ENCODE measurements around the gene AGAP1. TPM values are rescaled to one million over a fixed set of nuclear protein-coding genes. Genes with fewer than 3 reads are reported as not detected.
"Not testable (repeated sequence)": the region's sequence is repeated elsewhere in the genome, so short reads cannot be mapped to it uniquely, and the experiment has no call there.

The AGAP1 gene
- polyA plus RNA-seq, 1 donor from 2014 or later, result 17.4 TPM

GRCh38 chr2:236137066-236137465, 643.2 kb downstream of the AGAP1 start:
- Histone ChIP-seq H3K4me2 (ENCODE audit: low read length) (no peak overlapping the region), H3K27me3 (ENCODE audit: insufficient read depth, low read depth, low read length) (no peaks in the 10 kb centered on the region), H3F3A (ENCODE audit: insufficient read depth, low read length, poor library complexity, severe bottlenecking) (no peaks in the 10 kb centered on the region), H3K9me3 (ENCODE audit: low read length) (no peaks in the 10 kb centered on the region), H3K79me2 (replicated peaks; ENCODE audit: insufficient read depth, low read length) (no peaks in the 10 kb centered on the region), H2AFZ (ENCODE audit: low read depth, low read length) (no peak overlapping the region), H3K4me3 (ENCODE audit: low read length) (no peak overlapping the region), H3K9ac (ENCODE audit: low read length) (no peak overlapping the region), H4K20me1 (ENCODE audit: insufficient read depth) (no peaks in the 10 kb centered on the region), H3K9me2 (ENCODE audit: insufficient read depth, low read length) (no peaks in the 10 kb centered on the region), H3K36me3 (ENCODE audit: insufficient read depth, low read length) (no peaks in the 10 kb centered on the region), H3K27ac (ENCODE audit: low read length) (no peak overlapping the region)
- no peak for TF ChIP-seq REST (IDR thresholded peaks at IDR 0.05; ENCODE audit: borderline replicate concordance)
- no peak for TF ChIP-seq SMC3 (conservative IDR thresholded peaks at IDR 0.05; ENCODE audit: poor library complexity)
- no peak for TF ChIP-seq TAF1 (IDR thresholded peaks at IDR 0.05; ENCODE audit: low read depth)
- TF ChIP-seq EP300 (conservative IDR thresholded peaks at IDR 0.05; ENCODE audit: poor library complexity, severe bottlenecking), result no peak
- no peak for TF ChIP-seq POLR2AphosphoS5 (IDR thresholded peaks at IDR 0.05)
- TF ChIP-seq, protein P1, sequence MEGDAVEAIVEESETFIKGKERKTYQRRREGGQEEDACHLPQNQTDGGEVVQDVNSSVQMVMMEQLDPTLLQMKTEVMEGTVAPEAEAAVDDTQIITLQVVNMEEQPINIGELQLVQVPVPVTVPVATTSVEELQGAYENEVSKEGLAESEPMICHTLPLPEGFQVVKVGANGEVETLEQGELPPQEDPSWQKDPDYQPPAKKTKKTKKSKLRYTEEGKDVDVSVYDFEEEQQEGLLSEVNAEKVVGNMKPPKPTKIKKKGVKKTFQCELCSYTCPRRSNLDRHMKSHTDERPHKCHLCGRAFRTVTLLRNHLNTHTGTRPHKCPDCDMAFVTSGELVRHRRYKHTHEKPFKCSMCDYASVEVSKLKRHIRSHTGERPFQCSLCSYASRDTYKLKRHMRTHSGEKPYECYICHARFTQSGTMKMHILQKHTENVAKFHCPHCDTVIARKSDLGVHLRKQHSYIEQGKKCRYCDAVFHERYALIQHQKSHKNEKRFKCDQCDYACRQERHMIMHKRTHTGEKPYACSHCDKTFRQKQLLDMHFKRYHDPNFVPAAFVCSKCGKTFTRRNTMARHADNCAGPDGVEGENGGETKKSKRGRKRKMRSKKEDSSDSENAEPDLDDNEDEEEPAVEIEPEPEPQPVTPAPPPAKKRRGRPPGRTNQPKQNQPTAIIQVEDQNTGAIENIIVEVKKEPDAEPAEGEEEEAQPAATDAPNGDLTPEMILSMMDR (IDR thresholded peaks at IDR 0.05; ENCODE audit: poor library complexity, severe bottlenecking), result no peak
- no peak for TF ChIP-seq MXI1 (conservative IDR thresholded peaks at IDR 0.05; ENCODE audit: poor library complexity, severe bottlenecking)
- no peak for TF ChIP-seq RAD21 (conservative IDR thresholded peaks at IDR 0.05)
- no peak for TF ChIP-seq EZH2 (IDR thresholded peaks at IDR 0.05; ENCODE audit: borderline replicate concordance, insufficient read depth, low read length, poor library complexity, severe bottlenecking)

DNA sequence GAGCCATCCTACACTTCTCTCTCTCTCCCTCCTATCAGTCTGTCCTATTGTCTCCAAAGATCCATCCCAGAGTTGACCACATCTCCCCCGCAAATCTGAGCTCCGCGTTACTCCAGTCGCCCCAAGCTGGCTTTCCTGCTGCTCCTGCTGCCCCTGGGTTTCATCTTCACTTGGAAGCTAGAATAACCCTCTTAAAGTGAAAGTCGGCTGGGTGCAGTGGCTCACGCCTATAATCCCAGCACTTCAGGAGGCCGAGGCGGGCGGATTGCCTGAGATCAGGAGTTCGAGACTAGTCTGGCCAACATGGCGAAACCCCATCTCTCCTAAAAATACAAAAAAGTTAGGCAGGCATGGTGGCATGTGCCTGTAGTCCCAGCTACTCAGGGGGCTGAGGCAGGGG, 647.8 kb downstream of the AGAP1 start:
- not testable (repeated sequence) for H3K27ac ChIP-seq (ENCODE audit: low read length); H3K4me3 ChIP-seq (ENCODE audit: low read length); H2AFZ ChIP-seq (ENCODE audit: low read depth, low read length); H3K9ac ChIP-seq (ENCODE audit: low read length); H3K9me3 ChIP-seq (ENCODE audit: low read length); H3K79me2 ChIP-seq (replicated peaks; ENCODE audit: insufficient read depth, low read length); H3K36me3 ChIP-seq (ENCODE audit: insufficient read depth, low read length); H3K4me2 ChIP-seq (ENCODE audit: low read length); H3K9me2 ChIP-seq (ENCODE audit: insufficient read depth, low read length); H4K20me1 ChIP-seq (ENCODE audit: insufficient read depth); H3K27me3 ChIP-seq (ENCODE audit: insufficient read depth, low read depth, low read length); H3F3A ChIP-seq (ENCODE audit: insufficient read depth, low read length, poor library complexity, severe bottlenecking)

GRCh38 chr2:236143811-236144210, 650.0 kb downstream of the AGAP1 start:
- Histone ChIP-seq H4K20me1 (ENCODE audit: insufficient read depth) (no peaks in the 10 kb centered on the region), H3K4me2 (ENCODE audit: low read length) (no peak overlapping the region), H3K9me3 (ENCODE audit: low read length) (no peaks in the 10 kb centered on the region), H3K9ac (ENCODE audit: low read length) (no peak overlapping the region), H3K9me2 (ENCODE audit: insufficient read depth, low read length) (no peaks in the 10 kb centered on the region), H3K79me2 (replicated peaks; ENCODE audit: insufficient read depth, low read length) (no peaks in the 10 kb centered on the region), H3K27me3 (ENCODE audit: insufficient read depth, low read depth, low read length) (no peaks in the 10 kb centered on the region), H3K36me3 (ENCODE audit: insufficient read depth, low read length) (no peaks in the 10 kb centered on the region), H3F3A (ENCODE audit: insufficient read depth, low read length, poor library complexity, severe bottlenecking) (no peaks in the 10 kb centered on the region), H2AFZ (ENCODE audit: low read depth, low read length) (no peak overlapping the region), H3K4me3 (ENCODE audit: low read length) (no peak overlapping the region), H3K27ac (ENCODE audit: low read length) (no peak overlapping the region)
- TF ChIP-seq SMC3 (conservative IDR thresholded peaks at IDR 0.05; ENCODE audit: poor library complexity) (no peak), POLR2AphosphoS5 (IDR thresholded peaks at IDR 0.05) (no peak), TAF1 (IDR thresholded peaks at IDR 0.05; ENCODE audit: low read depth) (no peak), MXI1 (conservative IDR thresholded peaks at IDR 0.05; ENCODE audit: poor library complexity, severe bottlenecking) (no peak), REST (IDR thresholded peaks at IDR 0.05; ENCODE audit: borderline replicate concordance) (no peak), EP300 (conservative IDR thresholded peaks at IDR 0.05; ENCODE audit: poor library complexity, severe bottlenecking) (no peak), RAD21 (conservative IDR thresholded peaks at IDR 0.05) (no peak), EZH2 (IDR thresholded peaks at IDR 0.05; ENCODE audit: borderline replicate concordance, insufficient read depth, low read length, poor library complexity, severe bottlenecking) (no peak)
- TF ChIP-seq, protein P1 (IDR thresholded peaks at IDR 0.05; ENCODE audit: poor library complexity, severe bottlenecking), result no peak

Measured in neural cell (in vitro differentiated cells).